ENCODE measurements around the gene TAS2R16.

Gene TAS2R16, protein sequence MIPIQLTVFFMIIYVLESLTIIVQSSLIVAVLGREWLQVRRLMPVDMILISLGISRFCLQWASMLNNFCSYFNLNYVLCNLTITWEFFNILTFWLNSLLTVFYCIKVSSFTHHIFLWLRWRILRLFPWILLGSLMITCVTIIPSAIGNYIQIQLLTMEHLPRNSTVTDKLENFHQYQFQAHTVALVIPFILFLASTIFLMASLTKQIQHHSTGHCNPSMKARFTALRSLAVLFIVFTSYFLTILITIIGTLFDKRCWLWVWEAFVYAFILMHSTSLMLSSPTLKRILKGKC

DNA sequence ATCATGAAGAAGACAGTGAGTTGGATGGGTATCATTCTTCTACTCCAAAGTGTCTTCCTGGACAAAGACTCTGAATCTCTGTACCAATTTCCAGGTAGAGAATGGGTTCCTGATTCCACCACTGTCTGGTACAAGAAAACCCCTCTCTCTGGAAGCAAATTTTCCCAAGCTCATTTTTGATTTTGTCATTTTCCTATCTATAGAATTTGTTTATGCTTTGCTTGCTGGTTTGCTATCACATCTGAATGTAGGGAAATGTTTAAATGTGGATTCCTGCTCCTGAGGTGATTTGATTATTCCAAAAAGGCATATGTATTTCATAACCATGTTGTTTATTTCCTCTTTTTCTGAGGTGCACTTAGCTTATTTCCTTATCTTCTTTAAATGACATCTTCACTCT lies at the start of gene TAS2R16:
Gene TAS2R16 (minus strand): TSS at position 101 of the 400 bp plus-strand sequence. CDS start 66 bp downstream, at position 35.
- DNase-seq = no peak

DNA sequence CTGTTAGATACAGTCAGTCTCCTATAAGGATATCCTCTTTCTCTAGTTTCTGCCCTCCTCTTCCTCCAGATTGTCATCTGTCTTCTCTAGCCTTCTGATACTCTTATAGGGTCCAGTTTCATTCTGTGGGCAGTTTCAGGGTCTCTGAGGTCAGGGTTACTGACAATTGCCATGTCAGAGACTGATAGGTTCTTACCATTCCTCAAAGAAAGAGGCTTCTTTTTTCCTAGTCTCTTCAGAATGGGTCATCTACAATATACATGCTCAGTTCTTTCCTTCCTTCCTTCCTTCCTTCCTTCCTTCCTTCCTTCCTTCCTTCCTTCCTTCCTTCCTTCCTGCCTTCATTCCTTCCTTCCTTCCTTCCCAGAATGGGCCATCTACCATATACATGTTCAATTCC lies 48.1 kb upstream of the TAS2R16 start:
- DNase-seq = no peak

DNA sequence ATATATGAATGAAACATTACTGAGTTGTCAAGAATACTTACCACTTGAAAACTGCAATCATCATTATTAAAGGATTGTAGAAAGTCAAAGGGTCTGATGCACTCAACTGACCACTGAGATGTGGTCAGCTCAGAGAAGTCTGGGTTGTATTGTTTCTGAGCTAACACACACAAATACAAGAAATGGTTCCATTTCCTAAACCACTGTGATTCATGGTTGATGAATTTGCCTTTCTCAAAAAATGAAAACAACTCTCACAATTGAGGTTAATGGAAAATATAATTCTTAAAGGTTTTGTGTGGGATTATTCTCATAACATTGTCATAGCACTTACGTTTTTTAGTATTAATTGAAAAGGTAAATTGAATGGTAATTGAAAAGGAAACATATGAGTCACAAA lies 45.6 kb upstream of the TAS2R16 start:
- no peak for DNase-seq

DNA sequence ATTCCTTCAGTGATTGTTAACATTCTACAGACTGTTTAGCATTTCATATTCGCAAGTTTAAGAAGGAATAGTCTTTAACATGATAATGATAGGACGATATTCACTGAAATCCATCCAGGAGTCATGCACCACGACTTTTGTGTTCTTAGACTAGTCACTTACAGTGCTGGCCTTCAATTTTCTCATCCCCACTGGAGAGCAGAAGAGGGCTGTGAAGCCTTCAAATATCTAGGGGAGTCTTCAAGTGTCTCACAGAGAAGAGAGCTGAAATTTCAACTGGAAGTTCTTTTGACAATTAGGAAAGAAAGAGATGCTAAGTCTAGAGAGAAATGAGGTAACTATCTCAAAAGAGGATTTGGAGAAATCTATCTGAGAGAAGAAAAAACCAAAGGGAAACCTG lies 43.8 kb upstream of the TAS2R16 start:
- no peak for DNase-seq

DNA sequence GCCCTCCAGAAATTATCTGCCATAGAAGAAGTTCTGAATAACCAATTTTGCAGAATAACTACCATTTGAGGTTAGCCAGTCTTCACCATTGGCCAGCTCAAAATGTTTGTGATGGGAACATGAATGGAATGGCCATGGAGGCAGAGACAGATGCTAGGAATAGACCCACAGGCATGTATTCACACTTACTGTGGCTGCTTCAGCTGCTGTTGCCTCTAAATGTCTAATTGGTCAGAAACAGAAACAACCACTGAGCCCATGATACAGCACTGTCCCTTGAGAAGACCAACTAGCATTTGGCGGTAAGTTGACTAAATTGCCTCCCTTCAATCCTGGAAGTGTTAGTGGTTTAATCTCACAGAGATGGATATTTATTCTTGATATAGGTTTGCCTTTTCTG lies 38.6 kb upstream of the TAS2R16 start:
- no peak for DNase-seq

DNA sequence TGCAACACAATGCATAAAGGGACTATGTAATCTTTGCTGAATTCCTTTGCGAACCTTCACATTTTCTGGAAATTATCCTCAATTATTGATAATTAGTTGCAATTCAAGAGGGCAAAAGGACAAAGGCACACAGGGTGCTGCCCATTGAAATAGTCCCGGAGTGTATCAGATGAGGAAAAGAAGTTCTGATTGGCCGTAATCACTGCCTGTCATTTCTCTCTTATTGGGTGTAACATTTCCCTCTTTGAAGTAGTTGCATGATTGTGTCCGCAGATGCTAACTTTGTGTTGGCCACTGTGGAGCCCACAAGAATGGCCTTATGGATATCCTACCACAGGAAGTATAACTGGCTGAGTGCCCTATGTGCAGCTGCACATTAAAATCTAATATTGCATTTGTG lies 35.1 kb upstream of the TAS2R16 start:
- DNase-seq = no peak

DNA sequence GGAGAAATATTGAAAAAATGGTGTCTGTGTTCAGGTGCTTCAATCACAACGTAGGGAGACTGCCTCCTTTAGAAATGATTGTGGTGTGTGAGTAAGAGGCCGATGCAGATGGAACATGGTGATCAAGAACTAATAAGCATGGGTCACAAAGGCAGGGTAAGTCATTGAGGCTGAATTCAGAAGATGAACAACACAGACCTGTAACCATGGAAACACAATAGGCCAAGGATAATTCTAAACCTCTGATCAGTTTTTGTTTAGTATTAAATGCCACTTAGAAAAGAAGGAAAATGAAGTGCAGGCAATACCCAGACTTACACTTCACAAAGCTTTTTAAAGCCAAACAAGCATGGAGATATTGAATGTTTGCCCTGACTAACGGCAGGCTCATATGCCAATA lies 32.8 kb upstream of the TAS2R16 start:
- DNase-seq = no peak

DNA sequence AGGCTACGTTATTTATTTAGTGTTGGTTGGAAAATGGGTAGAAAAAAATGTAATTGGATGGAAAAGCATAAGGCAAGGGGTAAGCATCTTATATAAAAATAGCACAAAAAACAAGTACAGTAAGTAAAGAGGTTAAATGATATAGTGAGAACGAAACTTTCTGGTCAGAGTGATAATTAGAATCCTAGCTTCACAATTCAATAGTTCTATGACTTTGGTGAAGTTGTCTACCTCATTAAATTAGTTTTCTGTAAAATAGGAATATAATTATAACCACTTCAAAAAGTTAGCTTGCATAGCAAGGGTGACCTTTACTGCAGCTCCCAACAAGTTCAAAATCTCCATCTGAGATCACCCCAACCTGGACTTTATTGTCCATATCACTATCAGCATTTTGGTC lies 30.8 kb upstream of the TAS2R16 start:
- DNase-seq = no peak

DNA sequence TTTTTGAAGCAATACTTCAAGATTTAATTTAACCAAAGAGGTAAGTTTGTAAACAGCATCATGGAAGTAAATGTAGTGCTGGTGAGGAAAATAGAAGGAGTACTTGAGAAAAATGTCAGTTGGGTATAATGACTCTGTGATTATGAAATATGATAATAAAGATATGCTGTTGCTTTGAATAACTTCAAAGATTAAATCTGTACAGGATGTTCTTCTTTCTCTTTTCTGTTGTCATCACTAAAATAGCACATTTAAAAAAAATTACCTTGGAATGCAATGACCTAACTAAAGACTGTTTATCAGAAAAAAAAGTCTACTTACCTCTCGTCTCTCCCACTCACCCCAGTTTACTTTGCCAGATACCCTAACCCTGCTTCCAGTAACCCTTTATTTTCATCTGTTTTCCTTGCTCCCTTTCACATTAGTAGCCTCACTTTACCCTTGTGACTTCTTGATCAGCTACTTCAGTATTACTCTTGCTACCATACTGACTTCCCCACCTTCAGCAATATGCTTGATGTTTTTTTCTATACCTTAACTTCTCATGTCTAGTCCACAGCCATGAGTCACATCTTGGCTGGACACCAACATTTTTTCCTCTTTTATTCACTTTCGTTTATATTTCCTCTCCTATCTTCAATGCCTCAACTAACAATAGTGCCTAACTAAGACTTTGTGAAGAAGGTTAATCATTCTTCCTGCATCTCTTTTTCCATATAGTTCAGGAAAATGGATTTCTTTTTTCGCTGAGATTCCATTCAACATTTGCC lies 29.7 kb upstream of the TAS2R16 start:
- DNase-seq = no peak

DNA sequence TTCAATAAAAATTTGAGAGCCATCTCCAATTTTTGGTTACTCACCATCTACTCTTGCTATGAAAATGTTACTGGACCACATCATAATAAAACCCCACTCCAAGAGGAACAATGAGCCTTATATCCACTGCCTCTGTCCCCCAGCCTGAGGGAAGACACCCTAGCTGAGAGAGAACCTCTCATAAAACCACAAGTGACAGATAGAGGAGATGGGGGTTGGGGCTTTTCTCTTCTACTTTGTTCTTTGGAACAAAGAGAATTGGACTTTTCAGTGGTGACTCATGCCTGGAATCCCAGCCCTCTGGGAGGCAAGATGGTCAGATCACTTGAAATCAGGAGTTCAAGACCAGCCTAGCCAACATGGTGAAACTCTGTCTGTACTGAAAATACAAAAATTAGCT lies 27.6 kb upstream of the TAS2R16 start:
- DNase-seq = no peak

DNA sequence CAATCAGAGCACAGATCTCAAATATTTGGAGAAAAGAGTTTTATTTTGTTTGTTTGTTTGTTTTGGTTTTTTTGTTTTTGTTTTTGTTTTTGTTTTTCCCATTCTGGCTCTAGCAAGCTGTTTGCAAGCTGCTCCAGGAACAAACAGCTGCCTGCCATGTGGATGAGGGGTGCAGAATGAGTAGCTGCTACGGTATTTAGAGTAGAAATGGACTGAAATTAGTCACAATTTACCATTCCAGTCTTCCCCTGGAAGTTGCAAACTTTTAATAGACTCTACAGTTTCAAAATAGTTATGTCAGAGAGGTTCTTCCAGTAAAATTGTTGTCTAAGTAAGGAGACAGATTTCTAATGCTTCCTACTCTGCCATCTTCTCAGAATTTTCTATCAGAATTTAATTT lies 27.1 kb upstream of the TAS2R16 start:
- no peak for DNase-seq

DNA sequence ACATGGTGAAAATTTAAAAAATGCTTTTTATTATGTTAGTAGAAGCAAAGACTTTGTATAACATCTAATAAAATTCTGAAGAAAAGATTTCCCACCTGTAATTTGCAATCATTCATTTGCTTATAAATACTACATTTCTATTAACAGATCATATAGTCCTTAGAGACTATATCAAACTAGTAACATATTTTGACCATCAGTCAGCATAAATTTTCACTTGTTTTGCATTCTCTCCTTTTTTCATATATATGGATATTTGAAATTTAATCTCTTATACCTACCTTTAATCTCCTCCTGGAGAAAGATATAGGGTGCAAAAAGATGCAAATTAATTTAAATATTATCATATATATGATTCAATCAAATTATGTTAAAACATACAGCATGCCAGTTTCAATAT lies 16.9 kb upstream of the TAS2R16 start:
- DNase-seq = no peak

DNA sequence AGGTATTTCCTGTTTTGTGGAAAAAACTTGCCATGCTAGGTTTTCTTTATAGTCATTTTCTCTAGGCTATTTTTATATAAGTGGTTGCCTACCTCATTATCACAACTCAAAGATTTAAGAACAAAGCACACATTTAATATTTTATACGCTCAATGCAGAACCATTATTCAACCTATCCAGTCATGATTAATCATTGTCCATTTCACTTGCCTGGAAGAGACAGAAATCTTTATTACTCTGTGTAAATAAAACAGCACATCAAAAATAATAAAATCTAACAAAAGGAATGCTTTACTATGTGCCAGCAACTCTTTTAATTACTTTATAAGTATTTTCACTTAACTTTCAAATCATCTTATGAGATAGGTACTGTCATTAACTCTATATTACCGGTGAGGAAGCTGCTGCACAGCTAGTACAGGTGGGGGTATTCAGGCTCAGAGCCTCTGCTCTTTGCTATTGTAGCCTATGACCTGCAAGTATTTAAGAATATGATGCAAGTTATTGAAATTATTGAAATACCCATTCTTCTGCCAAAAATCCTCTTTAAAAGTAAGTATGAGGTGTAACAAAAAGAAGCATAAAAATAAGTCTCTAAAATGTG lies 16.4 kb upstream of the TAS2R16 start:
- no peak for DNase-seq

DNA sequence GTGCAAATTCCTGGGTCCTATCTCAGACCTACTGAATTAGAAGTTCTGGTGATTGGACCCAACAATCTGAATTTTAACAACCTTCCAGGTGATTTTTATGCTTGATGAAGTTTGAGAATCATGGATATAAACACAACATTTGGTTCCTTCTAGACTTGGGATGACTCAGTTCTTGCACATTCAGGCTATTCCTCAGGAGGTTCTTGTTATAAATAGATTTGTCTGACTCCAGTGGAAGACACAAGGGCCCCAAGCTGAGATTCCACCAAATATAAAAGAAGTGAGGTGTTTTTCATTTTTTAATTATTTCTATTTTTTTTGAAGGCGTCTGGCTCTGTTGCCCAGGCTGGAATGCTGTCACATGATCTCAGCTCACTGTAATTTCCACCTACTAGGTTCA lies 9.4 kb upstream of the TAS2R16 start:
- no peak for DNase-seq

DNA sequence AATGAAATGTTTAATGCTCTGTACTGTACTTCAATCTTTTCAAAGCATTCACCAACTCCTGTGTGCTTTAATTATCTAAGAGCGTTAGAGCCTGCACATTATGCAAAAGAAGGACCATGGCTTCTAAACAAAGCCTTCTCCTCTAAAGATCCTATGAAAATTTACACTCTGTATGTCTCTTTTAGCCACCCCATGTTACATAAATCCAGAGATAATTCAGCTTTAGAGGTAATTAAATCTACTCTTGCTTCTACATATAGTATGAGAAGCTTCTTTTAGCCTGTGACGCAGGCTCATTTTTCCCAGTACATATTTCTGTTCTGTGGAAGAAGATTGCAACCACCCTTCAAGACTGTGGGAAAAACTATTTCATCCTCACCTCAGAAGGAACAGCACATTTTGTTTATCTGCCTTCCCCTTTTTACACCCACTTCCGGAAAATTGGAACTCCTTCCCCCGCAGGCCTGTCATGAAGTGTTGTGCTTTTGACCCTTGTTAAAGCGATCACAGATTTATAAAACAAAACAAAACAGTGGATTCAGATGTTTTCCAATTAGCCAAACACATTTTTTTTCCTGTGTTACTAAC lies 8.1 kb upstream of the TAS2R16 start:
- no peak for DNase-seq

DNA sequence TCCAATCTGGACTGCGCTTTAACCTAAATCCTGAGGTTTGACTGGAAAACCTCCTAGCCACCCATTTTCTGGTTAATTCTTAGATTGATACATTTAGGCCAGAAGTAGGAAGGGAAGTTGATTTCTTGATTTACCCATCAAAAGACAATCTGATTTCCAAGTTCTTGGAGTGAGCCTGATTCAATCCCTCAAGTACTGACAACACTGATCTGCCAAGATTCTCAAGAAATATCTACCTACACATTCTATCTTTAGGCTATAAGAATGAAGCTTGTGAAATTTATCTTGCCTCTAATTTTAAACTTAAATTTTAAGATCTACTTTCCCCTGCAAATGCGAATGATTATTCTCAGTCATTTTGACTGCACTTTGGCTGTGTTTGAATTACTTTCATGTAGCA lies 5.9 kb downstream of the TAS2R16 start:
- DNase-seq = no peak

DNA sequence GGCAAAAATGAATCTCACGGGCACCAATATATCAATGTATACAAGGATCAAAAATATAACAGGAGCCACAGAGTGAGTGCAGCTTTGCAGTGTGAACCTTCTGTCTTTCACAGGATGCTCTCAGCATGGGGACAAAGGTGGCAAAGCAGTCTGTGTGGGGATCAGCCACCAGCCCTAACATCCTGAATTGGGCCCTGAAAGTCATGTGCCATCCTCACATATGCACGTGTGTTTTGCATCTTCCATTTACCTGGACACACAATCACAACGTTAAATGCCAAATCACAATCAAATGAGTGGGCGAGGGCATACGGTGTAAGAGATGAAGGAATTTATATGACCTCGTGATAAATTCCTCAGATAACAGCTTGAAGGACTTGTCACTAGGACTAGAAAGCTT lies 6.5 kb downstream of the TAS2R16 start:
- no peak for DNase-seq

DNA sequence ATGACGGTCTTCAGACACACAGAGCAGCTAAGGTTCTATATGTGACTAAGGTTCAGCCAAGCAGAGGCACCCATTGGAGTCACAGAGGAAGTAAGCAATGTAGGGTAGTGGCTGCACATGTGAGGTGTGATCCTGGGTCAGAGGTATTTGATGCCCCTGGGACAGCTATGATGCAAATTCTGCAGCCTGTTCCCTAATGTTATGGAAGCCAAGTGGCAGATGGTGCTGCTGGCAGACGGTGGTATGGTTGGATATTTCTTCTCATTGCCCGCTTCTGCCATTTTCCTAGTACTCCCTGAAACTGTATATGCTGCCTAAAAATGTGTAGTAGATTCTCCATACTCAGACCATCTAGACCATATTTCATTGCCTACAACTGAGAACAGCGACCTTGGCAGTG lies 7.2 kb downstream of the TAS2R16 start:
- no peak for DNase-seq

DNA sequence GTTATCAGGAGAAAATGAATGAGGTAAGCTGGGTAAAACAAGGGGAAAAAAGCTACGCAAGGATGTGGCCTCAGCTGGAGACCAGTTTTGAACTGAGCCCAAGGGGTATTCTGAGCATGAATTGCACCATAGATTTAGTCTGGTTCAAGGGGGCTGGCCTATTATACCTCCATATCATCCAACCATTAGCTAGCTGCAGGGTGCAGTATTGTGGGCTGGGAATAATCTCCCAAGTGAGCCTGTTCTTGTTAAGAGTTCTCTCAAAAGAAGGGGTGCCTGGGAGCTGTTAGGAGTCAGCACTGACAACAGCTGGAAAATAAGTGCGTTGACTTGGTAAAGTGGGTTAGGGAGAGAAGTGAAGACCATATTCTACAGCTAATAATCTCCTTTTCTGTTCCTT lies 8.0 kb downstream of the TAS2R16 start:
- no peak for DNase-seq

DNA sequence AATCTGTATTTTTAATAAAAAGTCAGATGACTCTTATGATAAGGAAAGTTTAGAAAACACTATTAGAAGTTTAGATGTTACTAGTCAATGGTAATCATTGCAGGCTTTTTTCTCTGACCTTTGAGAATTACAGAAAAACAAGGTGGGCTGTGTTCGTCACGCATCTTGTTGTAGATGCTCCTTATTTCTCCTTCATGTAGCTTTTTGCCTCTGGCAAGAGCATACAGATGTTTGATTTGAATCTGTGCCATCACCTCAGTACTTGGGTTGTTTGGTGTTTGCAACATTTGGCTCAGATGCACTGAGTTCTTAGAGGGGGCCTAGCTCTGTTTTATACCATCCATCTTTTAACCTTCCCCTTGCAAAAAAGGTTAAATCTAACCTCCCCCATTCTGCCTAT lies 11.5 kb downstream of the TAS2R16 start:
- DNase-seq = no peak

DNA sequence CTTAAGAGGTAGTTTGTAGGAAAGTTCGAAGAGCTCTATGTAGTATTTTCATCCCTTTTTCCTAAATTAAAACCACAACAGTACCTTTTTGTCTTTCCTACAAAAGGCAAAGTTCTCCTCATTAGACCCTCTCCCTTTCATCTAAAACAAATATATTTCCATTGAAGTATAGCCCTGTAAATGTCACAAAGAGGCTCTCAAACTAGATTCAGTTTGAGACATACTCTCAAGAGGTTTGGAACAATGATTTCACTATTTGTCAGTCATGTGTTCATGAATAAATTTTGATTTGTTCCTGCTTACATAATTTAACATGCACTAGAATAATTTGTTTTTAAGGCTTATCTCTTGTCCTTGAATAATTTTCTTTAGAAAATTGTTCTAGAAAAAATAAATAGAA lies 12.2 kb downstream of the TAS2R16 start:
- DNase-seq = no peak

DNA sequence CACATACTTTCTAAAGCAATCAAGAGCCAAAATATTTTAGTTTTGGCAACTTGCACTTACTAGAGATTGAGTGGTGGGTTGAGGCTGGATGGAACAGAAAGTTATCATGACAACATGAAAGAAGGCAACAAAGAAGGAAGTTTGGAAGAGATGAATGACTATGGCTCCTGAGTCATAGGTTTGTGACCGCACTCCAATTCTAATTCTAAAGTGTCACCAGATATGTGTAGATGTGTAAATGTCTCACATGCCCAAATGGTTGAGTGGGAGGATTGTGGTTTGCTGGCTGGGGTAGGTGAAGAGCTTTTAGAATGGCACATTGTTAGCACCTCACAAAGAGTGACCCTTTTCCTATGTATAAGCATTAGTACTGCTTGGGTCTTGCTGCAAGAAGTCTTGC lies 20.2 kb downstream of the TAS2R16 start:
- no peak for DNase-seq

DNA sequence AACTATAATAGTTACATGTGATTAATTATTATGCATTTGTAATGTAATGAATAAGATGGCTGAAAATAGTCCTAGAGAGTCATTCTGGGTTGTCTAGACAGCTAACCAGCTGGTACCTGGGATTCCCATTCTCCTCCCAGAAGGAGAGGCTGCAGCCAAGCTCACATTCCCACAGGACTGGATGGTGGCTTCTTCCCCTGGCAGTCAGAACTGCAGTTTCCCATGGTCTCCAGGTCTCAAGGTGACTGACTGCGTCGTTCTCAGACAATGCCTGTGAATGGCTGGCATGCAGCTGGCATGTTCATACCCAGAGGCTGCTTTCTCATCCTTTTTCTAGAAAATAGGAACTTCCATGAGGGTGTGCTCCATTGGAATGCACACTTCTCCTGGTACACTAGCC lies 21.3 kb downstream of the TAS2R16 start:
- DNase-seq = no peak

DNA sequence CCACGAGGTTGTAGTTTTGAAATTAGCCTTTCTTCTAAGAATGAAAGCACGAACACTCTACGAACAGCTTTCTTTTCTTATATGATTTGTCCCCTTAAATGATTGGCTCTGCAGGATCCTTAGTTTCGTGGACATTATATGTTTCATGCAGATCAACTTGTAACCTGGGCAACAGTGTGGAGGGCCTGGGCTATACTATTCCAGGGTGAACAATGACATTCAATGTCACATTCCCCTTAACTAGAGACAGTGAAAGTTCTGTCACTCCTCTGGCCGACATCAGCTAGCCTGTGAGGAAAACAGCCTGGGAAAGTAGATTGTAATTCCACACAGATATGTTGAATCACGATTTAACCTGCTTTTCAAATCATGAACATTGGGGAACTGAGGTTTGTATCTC lies 23.4 kb downstream of the TAS2R16 start:
- DNase-seq = no peak
